Activated T-cell treated with anti-CD3 and anti-CD28 coated beads for 4 hours (primary cell): Measurements from ENCODE around the gene FKBP1C.
"Not testable (repeated sequence)": the region's sequence is repeated elsewhere in the genome, so short reads cannot be mapped to it uniquely, and the experiment has no call there.

ENCODE experiments used
- DNase-seq: peaks from one replicate; pipeline ENCODE4 v3.0.0-alpha.2; 2020

The FKBP1C gene

GRCh38 chr6:63211343-63211742 is at the start of gene FKBP1C:
Gene FKBP1C, plus strand, starts transcription at chr6:63211469.
- not testable (repeated sequence) for DNase-seq

GRCh38 chr6:63164047-63164803 is 47.0 kb upstream of the FKBP1C start:
- DNase-seq = not testable (repeated sequence)

DNA sequence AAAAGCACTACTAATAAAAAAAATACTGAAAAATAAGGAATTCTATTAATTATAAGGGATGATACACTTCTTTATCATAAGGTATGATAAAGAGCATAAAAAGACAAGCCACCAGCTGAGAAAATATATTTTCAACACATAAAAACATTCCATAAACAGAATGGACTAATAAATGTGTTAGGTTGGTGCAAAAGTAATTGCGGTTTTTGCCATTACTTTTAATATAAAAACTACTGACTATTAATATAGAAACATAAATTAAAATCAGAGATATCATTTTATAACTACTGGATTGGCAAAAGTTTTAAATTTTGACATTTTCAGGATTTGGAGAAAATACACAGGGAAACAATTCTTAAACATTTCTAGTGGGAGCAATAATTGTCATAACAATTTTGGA is 37.1 kb upstream of the FKBP1C start:
- no peak for DNase-seq

DNA sequence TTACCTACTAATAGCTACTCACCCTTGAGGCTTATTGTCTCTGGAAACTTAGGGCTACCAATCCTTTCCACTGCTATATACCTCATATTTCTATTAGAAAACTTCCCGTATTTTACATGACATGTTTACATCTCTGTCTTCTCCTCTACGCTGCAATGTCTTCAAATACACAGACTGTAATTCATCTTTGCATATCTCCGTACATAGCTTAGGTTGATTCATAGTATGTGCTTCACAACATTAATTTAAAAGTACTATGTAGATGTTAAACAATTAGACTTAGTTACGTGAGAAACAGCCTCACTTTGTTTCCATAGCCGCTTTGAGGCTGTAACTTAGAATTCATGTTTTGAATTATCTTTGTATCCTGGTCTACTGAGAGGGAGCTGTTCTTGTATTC is 35.1 kb upstream of the FKBP1C start:
- DNase-seq = no peak

DNA sequence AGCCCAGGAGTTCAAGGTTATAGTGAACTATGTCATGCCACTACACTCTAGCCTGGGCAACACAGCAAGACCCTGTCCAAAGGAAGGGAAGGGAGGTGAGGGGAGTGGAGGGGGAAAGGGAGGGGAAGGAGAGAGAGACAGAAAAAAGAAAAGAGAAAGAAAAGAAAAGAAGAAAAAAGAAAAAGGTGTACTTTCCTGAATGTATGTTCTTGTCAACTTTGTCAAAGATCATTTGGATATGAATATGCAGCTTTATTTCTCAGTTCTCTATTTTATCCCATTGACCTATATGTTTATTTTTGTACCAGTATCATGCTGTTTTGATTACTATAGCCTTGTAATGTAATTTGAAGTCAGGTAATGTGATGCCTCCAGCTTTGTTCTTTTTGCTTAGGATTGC is 30.9 kb upstream of the FKBP1C start:
- DNase-seq = no peak

GRCh38 chr6:63186970-63187369 is 24.3 kb upstream of the FKBP1C start:
- no peak for DNase-seq

GRCh38 chr6:63188828-63189227 is 22.4 kb upstream of the FKBP1C start:
- DNase-seq = no peak

DNA sequence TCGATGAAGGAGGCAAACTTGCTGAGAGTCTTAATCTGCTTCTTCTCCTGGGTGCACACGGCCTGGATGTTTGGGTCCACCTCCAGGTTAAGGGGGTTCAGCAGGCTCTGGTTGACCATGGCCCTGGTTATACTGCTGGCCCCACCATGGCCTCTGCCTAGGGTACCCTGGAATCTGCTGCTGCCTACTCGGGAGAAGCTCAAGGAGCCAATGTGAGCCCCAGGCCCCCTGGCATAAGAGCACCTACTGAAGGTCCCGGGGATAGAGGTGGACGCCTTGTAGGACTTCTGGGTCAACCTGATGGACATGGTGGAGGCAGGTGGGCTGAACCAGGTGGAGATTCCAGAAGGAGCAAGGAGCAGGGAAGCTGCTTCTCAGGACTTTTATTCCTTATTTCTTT is 17.9 kb upstream of the FKBP1C start:
- no peak for DNase-seq

GRCh38 chr6:63197741-63198140 is 13.5 kb upstream of the FKBP1C start:
- DNase-seq = no peak

GRCh38 chr6:63213325-63213724 is 2.1 kb downstream of the FKBP1C start:
- no peak for DNase-seq

GRCh38 chr6:63214816-63215215 is 3.5 kb downstream of the FKBP1C start:
- no peak for DNase-seq

GRCh38 chr6:63224179-63224578 is 12.9 kb downstream of the FKBP1C start:
- no peak for DNase-seq

GRCh38 chr6:63225987-63226386 is 14.7 kb downstream of the FKBP1C start:
- not testable (repeated sequence) for DNase-seq

GRCh38 chr6:63227928-63228894 is 16.9 kb downstream of the FKBP1C start:
- not testable (repeated sequence) for DNase-seq

- DNase-seq = not testable (repeated sequence)
Measured at GRCh38 chr6:63230027-63230426, 18.8 kb downstream of the FKBP1C start.

- DNase-seq = not testable (repeated sequence)
Measured at GRCh38 chr6:63230511-63230910, 19.2 kb downstream of the FKBP1C start.

- no peak for DNase-seq
Measured at GRCh38 chr6:63236398-63236817, 25.1 kb downstream of the FKBP1C start.

GRCh38 chr6:63245420-63245819 is 34.2 kb downstream of the FKBP1C start:
- no peak for DNase-seq

GRCh38 chr6:63245909-63246308 is 34.6 kb downstream of the FKBP1C start:
- no peak for DNase-seq

DNA sequence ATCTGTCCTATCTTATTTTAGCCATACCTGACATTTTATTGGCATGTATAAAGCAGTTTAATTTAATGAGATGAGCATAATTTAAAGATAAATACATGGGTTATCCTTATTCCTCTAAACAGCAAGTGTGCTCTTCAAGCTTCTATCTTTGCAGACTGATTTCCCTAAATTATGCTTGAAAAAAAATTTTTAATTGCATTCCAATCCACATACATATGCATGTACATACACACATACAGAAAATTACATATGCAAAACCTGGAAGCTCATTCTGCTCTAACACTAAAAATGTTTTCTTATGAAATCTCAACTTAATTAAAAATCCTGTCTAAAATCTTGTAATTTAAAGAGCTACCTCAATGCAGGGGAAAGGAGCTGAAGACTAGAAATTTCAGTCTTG is 35.3 kb downstream of the FKBP1C start:
- DNase-seq = no peak

GRCh38 chr6:63249875-63250482 is 38.7 kb downstream of the FKBP1C start:
- DNase-seq = no peak

- DNase-seq = no peak
Measured at GRCh38 chr6:63259153-63259552, 47.9 kb downstream of the FKBP1C start.

GRCh38 chr6:63261820-63262219 is 50.6 kb downstream of the FKBP1C start:
- DNase-seq = no peak
